HUES6 (cell line): Measurements from ENCODE around the gene PDIA6.

ENCODE experiments used
- H3K27ac ChIP-seq: 2 replicates; pipeline ENCODE4 v1.7.0; 2013; ENCODE audit warnings: low read depth, mild to moderate bottlenecking, low read length, inconsistent platforms
- H3K27me3 ChIP-seq: 2 replicates; pipeline ENCODE4 v1.6.1; 2013; ENCODE audit warnings: low read length; ENCODE audit not compliant: control insufficient read depth, insufficient read depth
- H3K36me3 ChIP-seq: 2 replicates; pipeline ENCODE4 v1.6.1; 2013; ENCODE audit warnings: low read length; ENCODE audit not compliant: control insufficient read depth, insufficient read depth
- H3K4me1 ChIP-seq: 2 replicates; pipeline ENCODE4 v1.6.1; 2013; ENCODE audit warnings: low read length; ENCODE audit not compliant: control insufficient read depth, insufficient read depth
- H3K4me3 ChIP-seq: 2 replicates; pipeline ENCODE4 v1.5.1; 2013; ENCODE audit warnings: low read depth, low read length
- H3K9ac ChIP-seq: one replicate; pipeline ENCODE4 v1.6.1; 2013; ENCODE audit warnings: mild to moderate bottlenecking, low read length
- H3K9me3 ChIP-seq: 2 replicates; pipeline ENCODE4 v1.6.1; 2013; ENCODE audit warnings: low read depth, low read length; ENCODE audit not compliant: control insufficient read depth, insufficient read depth

The PDIA6 gene

GRCh38 chr2:10771786-10772185, 40.8 kb downstream of the PDIA6 start:
- Histone ChIP-seq H3K27ac (no peak overlapping the region), H3K9ac (no peak overlapping the region), H3K4me3 (no peak overlapping the region), H3K4me1 (peaks cover 3% of the 10 kb centered on the region; the same call in 1 of the 2 replicates), H3K27me3 (no peaks in the 10 kb centered on the region), H3K36me3 (no peaks in the 10 kb centered on the region), H3K9me3 (no peaks in the 10 kb centered on the region)

DNA sequence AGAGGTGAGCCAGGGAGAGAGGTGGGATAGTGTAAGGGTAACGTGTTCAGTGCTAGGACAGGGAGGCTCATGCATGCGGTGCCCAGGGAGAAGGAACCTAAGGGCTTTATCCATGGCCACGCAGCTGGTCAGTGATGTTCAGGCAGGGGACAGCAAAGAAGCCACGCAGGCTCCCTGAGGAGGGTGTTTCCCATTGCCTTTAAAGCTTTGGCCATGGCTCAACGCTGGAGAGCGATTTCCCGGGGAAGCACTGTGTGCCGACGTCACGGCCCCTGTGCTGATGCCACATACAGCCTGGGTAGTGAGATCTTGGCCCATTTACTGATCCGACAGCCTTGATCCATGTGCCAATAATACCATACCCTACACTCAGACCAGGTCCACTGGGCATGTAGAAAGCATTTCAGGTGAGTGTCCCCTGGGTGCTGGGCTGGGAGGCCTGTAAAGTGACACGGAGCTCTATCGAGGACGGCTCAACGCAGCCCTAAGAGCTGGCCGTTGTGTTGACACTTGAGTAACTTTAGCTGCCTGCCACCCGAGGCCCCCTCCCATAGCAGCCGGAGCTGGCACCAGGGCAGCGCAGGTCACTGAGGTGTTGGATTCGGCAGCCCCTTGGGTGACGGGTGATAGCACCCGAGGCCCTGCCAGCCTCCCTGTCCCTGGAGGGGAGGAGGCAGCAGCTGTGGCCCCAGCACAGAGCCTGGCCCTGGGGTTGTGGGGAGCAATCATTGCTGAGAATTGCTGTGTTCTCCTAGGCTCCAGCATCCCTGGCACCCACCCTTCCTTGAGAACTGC, 41.4 kb downstream of the PDIA6 start:
- Histone ChIP-seq H3K9ac (no peak overlapping the region), H3K4me3 (no peak overlapping the region), H3K4me1 (peaks cover 3% of the 10 kb centered on the region; the same call in 1 of the 2 replicates), H3K27me3 (no peaks in the 10 kb centered on the region), H3K36me3 (no peaks in the 10 kb centered on the region), H3K27ac (no peak overlapping the region), H3K9me3 (no peaks in the 10 kb centered on the region)

DNA sequence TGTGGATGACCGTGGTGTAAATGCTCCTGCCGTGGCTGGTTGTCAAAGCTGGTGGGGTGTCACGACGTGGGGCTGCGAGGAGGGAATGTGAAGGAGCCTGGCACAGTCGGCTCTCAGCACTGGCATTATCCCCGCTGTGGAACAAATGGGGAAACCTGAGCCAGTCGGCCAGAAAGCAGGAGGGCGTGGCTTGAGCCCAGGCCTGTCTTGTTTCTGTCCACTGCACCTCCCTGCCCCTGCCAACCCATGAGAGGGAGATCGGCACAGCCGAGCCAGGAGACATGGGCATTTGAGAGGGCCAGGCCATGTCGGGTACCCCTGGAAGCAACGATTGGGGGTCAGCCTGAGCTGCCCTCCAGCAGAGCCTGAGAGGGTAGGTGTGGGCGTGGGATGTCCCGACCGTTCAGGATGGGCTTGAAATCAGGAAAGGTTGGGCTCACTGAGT, 44.5 kb downstream of the PDIA6 start:
- Histone ChIP-seq H3K4me3 (no peak overlapping the region), H3K9ac (no peak overlapping the region), H3K4me1 (no peaks in the 10 kb centered on the region; the same call in 1 of the 2 replicates), H3K9me3 (no peaks in the 10 kb centered on the region), H3K27ac (no peak overlapping the region), H3K36me3 (no peaks in the 10 kb centered on the region), H3K27me3 (no peaks in the 10 kb centered on the region)

DNA sequence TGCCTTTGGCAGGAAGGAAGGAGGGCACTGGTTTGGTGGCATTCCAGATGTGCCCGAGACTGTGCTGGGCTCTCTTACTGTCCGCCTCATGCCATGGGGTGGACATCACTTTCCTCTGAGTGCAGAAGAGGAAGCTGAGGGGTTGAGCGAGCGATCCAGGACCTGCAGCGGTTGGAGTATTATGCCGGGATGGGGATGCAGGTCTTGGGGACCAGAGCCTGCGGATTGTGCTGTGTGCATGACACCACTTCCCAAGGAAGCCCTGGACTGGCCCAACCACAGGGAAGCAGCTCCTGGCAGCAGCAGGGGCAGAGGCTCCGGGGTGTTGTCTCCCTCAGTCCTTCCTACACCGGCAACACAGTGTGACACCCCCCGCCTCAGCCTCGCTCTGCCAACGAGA, 46.7 kb downstream of the PDIA6 start:
- no peak overlapping the region for H3K4me3 ChIP-seq
- no peaks in the 10 kb centered on the region for H3K36me3 ChIP-seq
- H3K4me1 ChIP-seq: no peaks in the 10 kb centered on the region; the same call in 1 of the 2 replicates
- H3K27me3 ChIP-seq: no peaks in the 10 kb centered on the region
- H3K27ac ChIP-seq: no peak overlapping the region
- no peaks in the 10 kb centered on the region for H3K9me3 ChIP-seq
- H3K9ac ChIP-seq: no peak overlapping the region

DNA sequence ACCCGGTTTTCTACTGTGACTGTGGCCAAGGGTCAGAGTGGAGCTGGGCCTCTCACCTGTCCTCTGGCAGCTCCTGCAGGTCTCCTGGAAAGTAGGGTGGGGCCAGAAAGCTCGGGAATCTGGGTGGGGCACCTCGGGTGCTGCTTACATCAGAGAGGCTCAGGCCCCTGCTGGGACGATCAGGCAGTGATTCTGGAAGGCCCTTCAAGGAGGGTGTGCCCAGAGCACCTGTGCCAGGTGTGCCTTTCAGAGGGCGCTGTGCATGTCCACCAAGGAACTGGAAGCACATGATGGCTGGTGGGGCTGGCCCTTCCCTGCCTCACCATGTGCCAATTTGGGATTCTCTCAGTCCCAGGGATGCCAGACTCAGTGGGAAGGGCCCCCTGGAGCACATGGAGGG, 47.1 kb downstream of the PDIA6 start:
- no peaks in the 10 kb centered on the region; the same call in 1 of the 2 replicates for H3K4me1 ChIP-seq
- H3K27ac ChIP-seq: no peak overlapping the region
- H3K27me3 ChIP-seq: no peaks in the 10 kb centered on the region
- H3K9ac ChIP-seq: no peak overlapping the region
- no peaks in the 10 kb centered on the region for H3K9me3 ChIP-seq
- H3K36me3 ChIP-seq: no peaks in the 10 kb centered on the region
- no peak overlapping the region for H3K4me3 ChIP-seq

GRCh38 chr2:10764896-10765295, 47.7 kb downstream of the PDIA6 start:
- H3K9ac ChIP-seq: no peak overlapping the region
- no peaks in the 10 kb centered on the region for H3K27me3 ChIP-seq
- no peaks in the 10 kb centered on the region for H3K9me3 ChIP-seq
- no peak overlapping the region for H3K4me3 ChIP-seq
- H3K27ac ChIP-seq: no peak overlapping the region
- no peaks in the 10 kb centered on the region; the same call in 1 of the 2 replicates for H3K4me1 ChIP-seq
- no peaks in the 10 kb centered on the region for H3K36me3 ChIP-seq

DNA sequence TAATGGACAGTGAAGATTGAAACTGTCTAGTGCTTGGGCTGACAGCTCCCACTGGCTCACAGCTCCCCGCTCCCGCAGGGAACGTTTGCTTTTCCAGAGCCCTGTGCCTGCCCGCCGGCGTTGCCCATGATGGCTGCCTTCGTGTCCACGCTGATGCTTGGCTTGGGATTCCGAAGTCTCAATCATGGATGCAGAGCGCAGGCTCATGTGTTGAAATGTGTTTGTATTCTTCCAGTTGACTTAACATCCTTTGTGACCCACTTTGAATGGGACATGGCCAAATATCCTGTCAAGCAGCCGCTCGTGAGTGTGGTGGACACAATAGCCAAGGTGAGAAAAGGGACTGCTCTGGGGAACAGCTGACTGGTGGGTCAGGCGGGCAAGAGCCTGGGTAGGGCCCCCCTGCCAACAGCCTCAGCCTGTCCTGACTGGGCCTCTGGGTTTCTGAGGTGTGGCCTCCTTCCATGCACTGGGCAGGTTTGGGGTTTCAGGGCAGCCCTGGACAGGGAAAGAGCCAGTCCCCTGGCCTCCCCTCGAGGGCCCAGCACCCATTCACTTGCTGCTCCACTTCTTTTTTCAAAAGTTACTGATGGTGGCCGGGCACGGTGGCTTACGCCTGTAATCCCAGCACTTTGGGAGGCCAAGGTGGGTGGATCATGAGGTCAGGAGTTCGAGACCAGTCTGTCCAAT, 48.3 kb downstream of the PDIA6 start:
- Histone ChIP-seq H3K9me3 (no peaks in the 10 kb centered on the region), H3K36me3 (no peaks in the 10 kb centered on the region), H3K9ac (no peak overlapping the region), H3K4me3 (no peak overlapping the region), H3K27ac (no peak overlapping the region), H3K27me3 (no peaks in the 10 kb centered on the region), H3K4me1 (no peaks in the 10 kb centered on the region; the same call in 1 of the 2 replicates)

DNA sequence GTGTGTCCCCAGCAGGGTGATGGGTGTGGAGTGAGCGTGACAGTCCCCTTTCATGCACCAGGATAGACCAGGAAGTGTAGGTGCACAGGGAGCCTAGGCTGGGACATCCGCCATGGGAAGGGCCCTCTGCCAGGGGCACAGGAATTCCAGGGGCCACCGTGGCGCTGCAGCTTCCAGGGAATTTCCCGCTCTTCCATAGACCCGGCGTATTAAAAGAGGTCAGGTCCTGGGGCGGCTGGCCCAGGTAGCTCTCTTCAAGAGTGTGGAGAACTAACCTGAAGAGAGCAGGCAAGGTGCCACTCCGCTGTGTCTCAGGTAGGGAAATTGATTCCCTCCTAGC, 49.2 kb downstream of the PDIA6 start:
- Histone ChIP-seq H3K9me3 (no peaks in the 10 kb centered on the region), H3K4me1 (no peaks in the 10 kb centered on the region; the same call in 1 of the 2 replicates), H3K36me3 (no peaks in the 10 kb centered on the region), H3K4me3 (no peak overlapping the region), H3K27ac (no peak overlapping the region), H3K9ac (no peak overlapping the region), H3K27me3 (no peaks in the 10 kb centered on the region)

- Histone ChIP-seq H3K4me1 (no peaks in the 10 kb centered on the region; the same call in 1 of the 2 replicates), H3K9me3 (no peaks in the 10 kb centered on the region), H3K27me3 (no peaks in the 10 kb centered on the region), H3K4me3 (no peak overlapping the region), H3K9ac (no peak overlapping the region), H3K27ac (no peak overlapping the region), H3K36me3 (no peaks in the 10 kb centered on the region)
These were observed 49.7 kb downstream of the PDIA6 start for GRCh38 chr2:10762651-10763460.

- Histone ChIP-seq H3K36me3 (no peaks in the 10 kb centered on the region), H3K9ac (no peak overlapping the region), H3K27ac (no peak overlapping the region), H3K9me3 (no peaks in the 10 kb centered on the region), H3K4me1 (no peaks in the 10 kb centered on the region; the same call in 1 of the 2 replicates), H3K27me3 (no peaks in the 10 kb centered on the region), H3K4me3 (no peak overlapping the region)
These were observed 51.0 kb downstream of the PDIA6 start for GRCh38 chr2:10761591-10761990.
